ENCODE data around the gene PITX3.
A peak's percentile ranks its signal among the peaks of the same experiment; 100 is the strongest.

Gene PITX3

GRCh38 chr10:102268375-102268888, 27.1 kb upstream of the PITX3 start:
- Histone ChIP-seq H3K27ac (no peak overlapping the region), H3K4me3 (no peak overlapping the region), H3K4me1 (peaks cover 0 to 24% (median 19%) of the 10 kb centered on the region in 4 donors), H3K9me3 (no peaks in the 10 kb centered on the region), H3K36me3 (no peaks in the 10 kb centered on the region), H3K27me3 (no peaks in the 10 kb centered on the region)
- no peak for TF ChIP-seq CTCF (IDR thresholded peaks at IDR 0.05)
- intact Hi-C loops (cut with DNase I; ENCODE audit: low total_unique reads), result no loop called here
- no peak for DNase-seq

GRCh38 chr10:102267748-102268147, 26.4 kb upstream of the PITX3 start:
- TF ChIP-seq CTCF (IDR thresholded peaks at IDR 0.05), result no peak
- no peak for DNase-seq
- Histone ChIP-seq H3K27ac (peak overlapping the region in 1 of 2 donors; percentile 25), H3K27me3 (no peaks in the 10 kb centered on the region), H3K36me3 (peaks cover 0 to under 1% (median 0%) of the 10 kb centered on the region in 3 donors), H3K4me3 (no peak overlapping the region), H3K4me1 (peaks cover 0 to 29% (median 21%) of the 10 kb centered on the region in 4 donors), H3K9me3 (no peaks in the 10 kb centered on the region)
- intact Hi-C loops (cut with DNase I; ENCODE audit: low total_unique reads), result no loop called here

GRCh38 chr10:102266670-102267069, 25.4 kb upstream of the PITX3 start:
- Histone ChIP-seq H3K4me3 (no peak overlapping the region), H3K9me3 (no peaks in the 10 kb centered on the region), H3K4me1 (peaks cover 0 to 40% (median 23%) of the 10 kb centered on the region in 4 donors), H3K27ac (no peak overlapping the region), H3K27me3 (no peaks in the 10 kb centered on the region), H3K36me3 (peaks cover 0 to 10% (median 2%) of the 10 kb centered on the region in 3 donors)
- intact Hi-C loops (cut with DNase I; ENCODE audit: low total_unique reads), result no loop called here
- TF ChIP-seq CTCF (IDR thresholded peaks at IDR 0.05), result no peak
- no peak for DNase-seq

- Histone ChIP-seq H3K27me3 (no peaks in the 10 kb centered on the region), H3K36me3 (peaks cover 19 to 23% (median 22%) of the 10 kb centered on the region in 3 donors), H3K4me1 (peaks cover 0 to 40% (median 24%) of the 10 kb centered on the region in 4 donors), H3K4me3 (no peak overlapping the region), H3K9me3 (no peaks in the 10 kb centered on the region), H3K27ac (no peak overlapping the region)
- no peak for DNase-seq
- TF ChIP-seq CTCF (IDR thresholded peaks at IDR 0.05), result no peak
- intact Hi-C loops (cut with DNase I; ENCODE audit: low total_unique reads), result no loop called here
Measured at GRCh38 chr10:102264371-102264770, 23.1 kb upstream of the PITX3 start.

GRCh38 chr10:102262744-102263370, 21.5 kb upstream of the PITX3 start:
- Histone ChIP-seq H3K27me3 (no peaks in the 10 kb centered on the region), H3K4me1 (peaks cover 0 to 27% (median 10%) of the 10 kb centered on the region in 4 donors), H3K27ac (no peak overlapping the region), H3K9me3 (no peaks in the 10 kb centered on the region), H3K36me3 (peaks cover 22 to 29% (median 25%) of the 10 kb centered on the region in 3 donors), H3K4me3 (no peak overlapping the region)
- TF ChIP-seq CTCF (IDR thresholded peaks at IDR 0.05), result no peak
- DNase-seq, result no peak
- intact Hi-C loops (cut with DNase I; ENCODE audit: low total_unique reads), result no loop called here
